ENCODE results near the gene PLA2G5.

GRCh38 chr1:20139776-20140612 is 70.0 kb downstream of the PLA2G5 start:
- TF ChIP-seq TARDBP (IDR thresholded peaks at IDR 0.05) = no peak
- TF ChIP-seq FOXK2 (IDR thresholded peaks at IDR 0.05) = no peak
- TF ChIP-seq FOXM1 (IDR thresholded peaks at IDR 0.05; ENCODE audit: borderline replicate concordance) = no peak
- no peak for TF ChIP-seq SP1 (IDR thresholded peaks at IDR 0.05)
- TF ChIP-seq HDGF (IDR thresholded peaks at IDR 0.05; ENCODE audit: borderline replicate concordance) = no peak
